IPS-18a (cell line): Measurements from ENCODE around the gene HMCN2.

Source experiments
- H3K27ac ChIP-seq: one replicate; pipeline ENCODE4 v1.5.1; 2013; ENCODE audit warnings: low read length
- H3K27me3 ChIP-seq: one replicate; pipeline ENCODE4 v1.6.1; 2013; ENCODE audit warnings: mild to moderate bottlenecking, low read length; ENCODE audit not compliant: control insufficient read depth, insufficient read depth
- H3K36me3 ChIP-seq: one replicate; pipeline ENCODE4 v1.6.1; 2013; ENCODE audit warnings: low read depth, low read length; ENCODE audit not compliant: control insufficient read depth
- H3K4me1 ChIP-seq: one replicate; pipeline ENCODE4 v1.6.1; 2013; ENCODE audit warnings: low read depth, low read length; ENCODE audit not compliant: control insufficient read depth
- H3K4me3 ChIP-seq: one replicate; pipeline ENCODE4 v1.5.1; 2013; ENCODE audit warnings: low read length
- H3K9ac ChIP-seq: one replicate; pipeline ENCODE4 v1.6.1; 2013; ENCODE audit warnings: mild to moderate bottlenecking, low read length, moderate library complexity
- H3K9me3 ChIP-seq: one replicate; pipeline ENCODE4 v1.6.1; 2013; ENCODE audit warnings: low read depth, low read length; ENCODE audit not compliant: control insufficient read depth

HMCN2 gene

DNA sequence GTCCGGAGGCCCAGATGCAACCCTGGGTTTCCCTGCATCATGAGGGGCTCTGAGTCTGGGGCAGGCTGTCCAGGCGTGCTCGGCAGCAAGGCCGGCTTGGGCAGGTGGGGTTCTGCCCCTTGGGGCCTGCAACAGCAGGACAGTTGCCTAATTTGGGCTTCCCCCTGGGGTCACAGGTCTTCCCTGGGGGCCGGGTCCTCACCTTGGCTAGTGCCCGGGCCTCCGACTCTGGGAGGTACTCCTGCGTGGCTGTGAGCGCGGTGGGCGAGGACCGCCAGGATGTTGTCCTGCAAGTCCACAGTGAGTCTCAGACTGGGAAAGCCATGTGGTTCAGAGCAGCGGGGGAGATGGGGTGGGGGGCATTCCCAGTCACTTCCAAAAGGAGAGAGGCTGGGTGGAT is 97.1 kb downstream of the HMCN2 start:
- Histone ChIP-seq H3K27me3 (no peaks in the 10 kb centered on the region), H3K27ac (no peak overlapping the region), H3K4me1 (no peaks in the 10 kb centered on the region), H3K9me3 (no peaks in the 10 kb centered on the region), H3K36me3 (no peaks in the 10 kb centered on the region), H3K4me3 (no peak overlapping the region), H3K9ac (no peak overlapping the region)

DNA sequence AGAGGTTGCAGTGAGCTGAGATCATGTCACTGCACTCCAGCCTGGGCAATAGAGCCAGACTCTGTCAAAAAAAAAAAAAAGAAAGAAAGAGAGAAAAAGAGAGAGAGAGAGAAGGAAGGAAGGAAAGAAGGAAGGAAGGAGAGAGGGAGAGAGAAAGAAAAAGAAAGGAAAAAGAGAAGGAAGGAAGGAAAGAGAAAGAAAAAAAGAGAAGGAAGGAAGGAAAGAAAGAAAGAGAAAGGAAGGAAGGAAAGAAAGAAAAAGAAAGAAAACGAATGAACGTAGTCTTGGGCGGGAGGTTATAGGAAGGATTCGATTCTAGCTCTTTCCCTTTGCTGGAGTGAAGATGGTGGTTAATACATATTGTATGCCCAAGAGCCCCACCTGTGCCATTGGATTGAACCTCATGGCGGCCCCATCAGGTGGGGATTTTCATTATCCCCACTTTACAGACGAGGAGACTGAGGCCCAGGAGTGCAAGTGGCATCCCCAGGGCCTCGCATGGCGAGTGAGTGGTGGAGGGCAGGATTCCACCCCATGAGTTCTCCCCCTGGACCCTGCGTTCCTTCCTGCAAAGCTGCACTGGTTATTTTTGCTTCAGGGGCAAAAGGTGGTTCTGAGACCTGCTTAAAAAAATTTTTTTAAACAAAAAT is 98.3 kb downstream of the HMCN2 start:
- H3K4me1 ChIP-seq, result no peaks in the 10 kb centered on the region
- no peaks in the 10 kb centered on the region for H3K9me3 ChIP-seq
- no peaks in the 10 kb centered on the region for H3K36me3 ChIP-seq
- H3K9ac ChIP-seq, result no peak overlapping the region
- H3K27me3 ChIP-seq, result no peaks in the 10 kb centered on the region
- H3K4me3 ChIP-seq, result no peak overlapping the region
- no peak overlapping the region for H3K27ac ChIP-seq

DNA sequence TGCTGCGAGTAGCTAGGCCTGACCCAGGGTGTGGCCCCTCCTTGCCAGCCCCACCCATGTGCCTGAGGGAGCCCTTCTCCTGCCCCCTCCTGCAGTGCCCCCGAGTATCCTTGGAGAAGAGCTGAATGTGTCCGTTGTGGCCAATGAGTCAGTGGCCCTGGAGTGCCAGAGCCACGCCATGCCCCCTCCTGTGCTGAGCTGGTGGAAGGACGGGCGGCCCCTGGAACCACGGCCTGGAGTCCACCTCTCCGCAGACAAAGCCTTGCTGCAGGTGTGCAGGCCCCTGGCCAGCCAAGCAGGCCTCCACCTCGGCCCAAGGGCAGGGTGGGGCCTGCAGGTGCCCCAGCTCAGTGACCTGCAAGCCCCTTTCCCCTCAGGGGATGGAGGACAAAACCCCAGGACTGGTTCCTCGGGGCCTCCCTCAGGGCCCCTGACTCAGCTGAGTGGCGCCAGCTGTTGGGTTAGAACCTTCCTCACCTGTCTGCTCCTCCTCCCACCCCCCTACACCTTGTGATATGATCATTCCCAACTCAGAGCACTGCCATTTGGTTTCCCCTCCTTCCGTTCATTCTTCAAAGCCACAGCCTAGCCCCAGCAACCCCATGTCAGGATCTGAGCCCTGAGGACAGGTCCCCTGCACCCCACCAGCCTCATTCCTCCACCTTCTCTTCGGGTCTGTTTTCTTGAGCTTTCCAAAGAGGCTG is 99.2 kb downstream of the HMCN2 start:
- Histone ChIP-seq H3K27me3 (no peaks in the 10 kb centered on the region), H3K9ac (no peak overlapping the region), H3K9me3 (no peaks in the 10 kb centered on the region), H3K4me3 (no peak overlapping the region), H3K4me1 (no peaks in the 10 kb centered on the region), H3K27ac (no peak overlapping the region), H3K36me3 (no peaks in the 10 kb centered on the region)

DNA sequence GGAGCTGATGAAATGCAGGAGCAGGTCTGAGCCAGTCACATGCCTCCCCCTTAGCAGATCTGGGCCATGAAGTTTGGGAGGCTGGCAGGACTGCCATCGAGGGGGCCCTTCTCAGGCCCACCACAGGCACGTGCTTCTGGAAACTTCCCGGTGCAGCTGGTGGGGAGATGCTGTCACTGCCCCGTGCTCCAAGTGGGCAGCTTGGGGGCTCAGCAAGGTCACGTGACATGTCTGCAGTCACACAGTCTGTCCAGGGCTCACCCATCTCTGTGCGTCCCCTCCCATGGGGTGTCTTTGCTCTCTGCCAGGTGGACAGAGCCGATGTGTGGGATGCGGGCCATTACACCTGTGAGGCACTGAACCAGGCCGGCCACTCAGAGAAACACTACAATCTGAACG is 99.8 kb downstream of the HMCN2 start:
- no peak overlapping the region for H3K4me3 ChIP-seq
- H3K27ac ChIP-seq, result no peak overlapping the region
- no peaks in the 10 kb centered on the region for H3K27me3 ChIP-seq
- no peaks in the 10 kb centered on the region for H3K9me3 ChIP-seq
- no peak overlapping the region for H3K9ac ChIP-seq
- H3K36me3 ChIP-seq, result no peaks in the 10 kb centered on the region
- no peaks in the 10 kb centered on the region for H3K4me1 ChIP-seq

DNA sequence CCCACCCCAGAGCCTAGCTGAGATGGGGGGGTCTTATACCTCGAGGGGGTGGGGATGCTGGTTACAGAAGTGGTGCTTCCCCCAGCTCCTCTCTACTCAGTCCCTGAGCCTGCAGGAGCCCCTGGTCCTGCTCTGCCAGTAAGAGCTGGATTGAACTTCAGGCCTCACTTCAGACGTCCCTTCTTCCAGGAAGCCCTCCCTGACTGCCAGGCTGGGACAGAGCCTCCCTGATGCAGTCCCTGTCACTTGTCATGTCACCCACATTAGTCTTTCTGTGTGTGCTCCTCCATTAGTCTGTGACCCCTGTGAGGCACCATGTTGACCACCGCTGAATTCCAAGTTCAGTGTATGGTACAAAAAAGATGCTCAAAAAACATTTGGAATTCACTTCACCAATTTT is 100.5 kb downstream of the HMCN2 start:
- no peaks in the 10 kb centered on the region for H3K27me3 ChIP-seq
- no peaks in the 10 kb centered on the region for H3K4me1 ChIP-seq
- no peak overlapping the region for H3K9ac ChIP-seq
- H3K27ac ChIP-seq, result no peak overlapping the region
- no peaks in the 10 kb centered on the region for H3K36me3 ChIP-seq
- no peaks in the 10 kb centered on the region for H3K9me3 ChIP-seq
- no peak overlapping the region for H3K4me3 ChIP-seq

DNA sequence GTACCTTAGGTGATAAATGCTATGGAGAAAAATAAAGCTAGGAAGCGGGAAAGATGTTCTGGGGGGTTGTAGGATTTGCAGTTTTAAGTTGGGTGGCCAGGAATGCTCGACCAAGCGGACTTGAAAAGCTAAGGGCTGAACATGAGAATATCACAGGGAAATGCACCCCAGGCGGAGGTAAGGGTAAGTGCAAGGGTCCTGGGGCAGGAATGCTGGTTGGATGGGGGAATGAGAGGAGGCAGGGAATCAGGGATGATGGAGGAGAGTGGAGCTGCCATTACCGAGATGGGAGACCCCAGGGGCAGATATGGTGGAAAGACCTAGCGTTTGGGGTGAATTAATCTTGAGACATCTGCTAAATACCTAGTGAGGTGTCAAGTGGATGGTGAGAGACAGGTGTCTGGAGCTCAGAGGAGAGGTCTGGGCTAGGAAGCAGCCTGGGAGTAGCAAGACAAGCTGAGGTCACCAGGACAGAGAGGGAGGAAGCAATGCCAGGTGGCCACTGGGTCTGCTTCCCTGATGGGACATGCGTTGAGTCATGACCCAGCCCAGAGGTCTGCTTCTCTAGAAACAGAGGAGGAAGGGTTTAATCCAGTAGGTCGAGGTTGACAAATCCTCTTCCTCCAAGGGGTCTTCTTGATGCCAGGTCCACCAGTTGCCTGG is 101.5 kb downstream of the HMCN2 start:
- no peak overlapping the region for H3K9ac ChIP-seq
- H3K27ac ChIP-seq, result no peak overlapping the region
- no peaks in the 10 kb centered on the region for H3K36me3 ChIP-seq
- H3K9me3 ChIP-seq, result no peaks in the 10 kb centered on the region
- no peak overlapping the region for H3K4me3 ChIP-seq
- H3K4me1 ChIP-seq, result no peaks in the 10 kb centered on the region
- H3K27me3 ChIP-seq, result no peaks in the 10 kb centered on the region

DNA sequence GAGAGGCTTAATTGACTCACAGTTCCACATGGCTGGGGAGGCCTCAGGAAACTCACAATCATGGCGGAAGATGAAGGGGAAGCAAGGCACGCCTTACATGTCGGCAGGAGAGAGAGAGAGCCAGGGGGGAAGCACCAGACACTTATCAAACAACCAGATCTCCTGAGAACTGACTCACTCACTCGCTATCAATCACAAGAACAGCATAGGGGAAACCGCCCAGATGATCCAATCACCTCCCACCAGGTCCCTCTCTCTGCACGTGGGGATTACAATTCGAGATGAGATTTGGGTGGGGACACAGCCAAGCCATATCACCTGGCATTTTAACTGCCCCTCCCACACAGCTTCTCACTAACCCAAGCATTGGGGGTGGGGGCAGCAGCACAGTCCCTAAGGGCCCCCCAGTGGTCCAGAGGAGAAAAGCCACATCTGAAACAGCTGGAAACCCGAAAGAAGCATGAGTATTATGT is 103.1 kb downstream of the HMCN2 start:
- no peaks in the 10 kb centered on the region for H3K4me1 ChIP-seq
- no peaks in the 10 kb centered on the region for H3K9me3 ChIP-seq
- no peak overlapping the region for H3K9ac ChIP-seq
- H3K36me3 ChIP-seq, result no peaks in the 10 kb centered on the region
- no peak overlapping the region for H3K4me3 ChIP-seq
- H3K27me3 ChIP-seq, result no peaks in the 10 kb centered on the region
- H3K27ac ChIP-seq, result no peak overlapping the region

DNA sequence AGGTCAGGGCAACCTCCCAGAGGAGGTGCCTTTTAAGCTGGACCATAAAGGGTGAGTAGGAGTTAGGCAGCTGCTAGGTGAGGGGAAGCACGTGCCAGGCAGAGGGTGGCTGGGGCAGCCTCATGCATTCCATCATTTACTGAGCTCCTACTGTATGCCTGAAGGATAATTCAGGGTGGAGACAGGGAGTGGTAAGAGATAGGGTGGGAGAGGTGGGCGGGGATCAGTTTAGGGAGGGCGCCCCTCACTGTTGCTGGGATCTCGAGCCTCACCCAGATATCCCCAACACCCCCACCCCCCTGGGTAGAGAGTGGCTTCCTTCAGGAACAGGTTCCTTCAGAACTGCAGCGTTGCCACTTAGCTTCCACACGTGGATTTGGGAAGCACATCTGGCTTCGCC is 104.7 kb downstream of the HMCN2 start:
- no peak overlapping the region for H3K27ac ChIP-seq
- no peaks in the 10 kb centered on the region for H3K4me1 ChIP-seq
- no peak overlapping the region for H3K9ac ChIP-seq
- H3K36me3 ChIP-seq, result no peaks in the 10 kb centered on the region
- no peak overlapping the region for H3K4me3 ChIP-seq
- no peaks in the 10 kb centered on the region for H3K9me3 ChIP-seq
- no peaks in the 10 kb centered on the region for H3K27me3 ChIP-seq

DNA sequence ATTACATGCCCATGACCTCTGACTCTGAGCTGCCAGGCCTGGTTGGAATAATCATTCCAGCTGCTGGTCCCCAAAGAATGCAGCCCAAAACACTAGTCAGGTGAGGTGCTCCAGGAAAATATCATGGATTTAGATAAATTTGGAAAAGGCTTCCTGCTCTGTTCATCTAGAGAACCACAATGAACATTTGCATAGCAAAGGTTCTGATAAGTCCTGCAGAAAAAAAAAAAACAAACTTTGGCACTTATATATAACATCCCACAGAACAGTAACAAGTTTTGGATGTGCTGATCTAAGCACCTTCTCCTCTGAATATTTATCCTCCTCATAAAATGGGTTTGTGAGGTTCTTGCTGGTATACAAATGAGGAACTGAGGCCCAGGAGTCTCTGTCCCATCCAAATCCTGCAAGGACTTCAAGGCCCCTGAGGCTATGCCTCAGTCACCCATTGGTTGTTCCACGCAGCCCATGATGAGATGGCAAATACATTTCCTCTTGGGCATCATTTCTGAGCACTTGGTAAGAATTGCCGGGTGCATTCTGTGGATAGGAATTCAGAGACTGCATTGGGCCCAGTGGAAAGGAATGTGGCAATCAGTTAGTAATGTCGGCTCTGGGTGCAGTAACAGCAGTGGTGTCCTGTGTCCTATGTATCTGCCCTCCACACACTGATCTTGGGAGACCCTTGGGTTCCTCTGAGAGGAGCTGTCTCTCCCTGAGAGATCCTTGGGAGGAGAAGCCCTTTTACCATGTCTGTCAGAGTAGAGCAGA is 105.8 kb downstream of the HMCN2 start:
- H3K4me3 ChIP-seq, result no peak overlapping the region
- no peaks in the 10 kb centered on the region for H3K27me3 ChIP-seq
- no peak overlapping the region for H3K27ac ChIP-seq
- no peak overlapping the region for H3K9ac ChIP-seq
- H3K9me3 ChIP-seq, result no peaks in the 10 kb centered on the region
- H3K36me3 ChIP-seq, result no peaks in the 10 kb centered on the region
- no peaks in the 10 kb centered on the region for H3K4me1 ChIP-seq

DNA sequence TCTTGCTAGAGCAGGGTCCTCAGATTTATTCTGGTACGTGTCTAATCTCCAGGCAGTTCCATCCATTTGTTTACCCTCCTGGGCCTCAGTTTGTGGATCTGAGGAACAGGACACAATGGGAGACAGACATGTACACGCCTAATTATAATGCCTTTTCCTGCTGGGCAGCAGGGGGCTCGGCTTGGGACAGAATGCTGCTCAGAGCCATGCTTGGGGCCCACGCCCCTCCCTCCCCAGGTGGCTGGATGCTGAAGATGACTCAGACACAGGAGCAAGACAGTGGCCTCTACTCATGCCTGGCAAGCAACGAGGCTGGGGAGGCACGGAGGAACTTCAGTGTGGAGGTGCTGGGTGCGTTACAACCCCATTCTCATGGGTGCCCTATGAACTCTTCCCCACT is 106.5 kb downstream of the HMCN2 start:
- no peaks in the 10 kb centered on the region for H3K36me3 ChIP-seq
- no peaks in the 10 kb centered on the region for H3K9me3 ChIP-seq
- H3K27ac ChIP-seq, result no peak overlapping the region
- no peak overlapping the region for H3K9ac ChIP-seq
- H3K4me3 ChIP-seq, result no peak overlapping the region
- no peaks in the 10 kb centered on the region for H3K27me3 ChIP-seq
- H3K4me1 ChIP-seq, result no peaks in the 10 kb centered on the region

DNA sequence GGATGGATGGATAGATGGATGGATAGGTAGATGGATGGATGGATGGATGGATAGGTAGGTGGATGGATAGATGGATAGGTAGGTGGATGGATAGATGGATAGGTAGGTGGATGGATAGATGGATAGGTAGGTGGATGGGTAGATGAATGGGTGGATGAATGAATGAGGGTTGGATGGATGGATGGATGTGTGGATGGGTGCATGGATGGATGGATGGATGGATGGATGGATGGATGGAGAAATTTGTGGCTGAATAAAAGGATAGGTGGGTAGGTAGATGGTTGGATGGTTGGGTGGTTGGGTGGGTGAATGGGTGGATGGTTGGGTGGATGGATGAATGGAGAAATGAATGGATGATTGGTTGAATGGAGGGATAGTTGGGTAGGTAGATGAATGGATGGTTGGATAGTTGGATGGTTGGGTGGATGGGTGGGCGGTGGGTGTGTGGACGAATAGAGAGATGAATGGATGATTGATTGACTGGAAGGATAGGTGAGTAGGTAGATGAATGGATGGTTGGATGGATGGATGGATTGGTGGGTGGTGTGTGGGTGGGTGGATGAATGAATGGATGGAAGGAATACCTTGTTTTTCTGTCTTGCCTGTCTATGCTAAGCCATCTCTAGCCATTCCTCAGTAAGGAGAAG is 108.2 kb downstream of the HMCN2 start:
- no peak overlapping the region for H3K9ac ChIP-seq
- no peak overlapping the region for H3K4me3 ChIP-seq
- H3K27ac ChIP-seq, result no peak overlapping the region
- H3K36me3 ChIP-seq, result no peaks in the 10 kb centered on the region
- no peaks in the 10 kb centered on the region for H3K9me3 ChIP-seq
- H3K27me3 ChIP-seq, result no peaks in the 10 kb centered on the region
- no peaks in the 10 kb centered on the region for H3K4me1 ChIP-seq
